ENCODE data around the gene B4GALT3. TPM values are rescaled to one million over a fixed set of nuclear protein-coding genes. Genes with fewer than 3 reads are reported as not detected.
"Not testable (repeated sequence)": the region's sequence is repeated elsewhere in the genome, so short reads cannot be mapped to it uniquely, and the experiment has no call there.

B4GALT3 gene
- total RNA-seq, result 10 to 100 TPM; 45.7 to 49.0 TPM

GRCh38 chr1:161177112-161177935 lies at the start of gene B4GALT3:
TSS of gene B4GALT3 (minus strand) at chr1:161177507. CDS start at chr1:161176060, 1,447 bp downstream.
- H3K4me1 Mint-ChIP-seq (ENCODE audit: low read depth), result peaks cover 60% of the 10 kb centered on the region
- CTCF ChIA-PET, result interaction anchor here (0.9 to 3.3 kb wide), 4 partner anchors 12 to 205 kb away, joined by 3 to 20 read pairs (median 4); partner anchors contain the start of genes PPOX and TOMM40L
- DNase-seq, result peak; percentile 97
- H3K27ac Mint-ChIP-seq, result peak within 1 kb of the TSS; percentile 96
- H3K36me3 Mint-ChIP-seq (ENCODE audit: low read depth), result peaks cover 16% of the 10 kb centered on the region
- no peaks in the 10 kb centered on the region for H3K27me3 Mint-ChIP-seq (ENCODE audit: low read depth)
- H3K4me3 Mint-ChIP-seq, result peak within 1 kb of the TSS; percentile 98
- no peaks in the 10 kb centered on the region for H3K9me3 Mint-ChIP-seq
- intact Hi-C loops (cut with micrococcal nuclease), result loop anchor here (1.0 to 2.0 kb wide), 2 partner anchors 11 to 19 kb away; partner anchors contain the start of genes PPOX and USP21

GRCh38 chr1:161226759-161227158 lies 49.5 kb upstream of the B4GALT3 start:
- Mint-ChIP-seq H3K27me3 (ENCODE audit: low read depth) (no peaks in the 10 kb centered on the region), H3K9me3 (no peaks in the 10 kb centered on the region), H3K4me3 (peak overlapping the region; percentile 100), H3K27ac (peak overlapping the region; percentile 71), H3K4me1 (ENCODE audit: low read depth) (peaks cover 31% of the 10 kb centered on the region), H3K36me3 (ENCODE audit: low read depth) (peaks cover 22% of the 10 kb centered on the region)
- intact Hi-C loops (cut with micrococcal nuclease), result loop anchor here (1.0 to 5.0 kb wide), 6 partner anchors 65 to 518 kb away; partner anchors contain the start of gene CFAP126
- CTCF ChIA-PET, result interaction anchor here (0.8 to 13.2 kb wide), 19 partner anchors 8 to 162 kb away, joined by 3 to 196 read pairs (median 5); partner anchors contain the start of genes CFAP126, FCER1G, NDUFS2 and NR1I3
- no peak for DNase-seq

- no peak for DNase-seq
- CTCF ChIA-PET, result interaction anchor here (0.7 to 13.2 kb wide), 36 partner anchors 8 to 161 kb away, joined by 3 to 196 read pairs (median 4); partner anchors contain the start of genes ADAMTS4, B4GALT3, CFAP126 and FCER1G
Measured at GRCh38 chr1:161226320-161226711, 49.0 kb upstream of the B4GALT3 start.

GRCh38 chr1:161225534-161226319 lies 48.4 kb upstream of the B4GALT3 start, which contains the start of gene TOMM40L:
TSS of gene TOMM40L (plus strand) at chr1:161226060. CDS start at chr1:161226490, 430 bp downstream.
- CTCF ChIA-PET, result interaction anchor here (0.6 to 13.2 kb wide), 34 partner anchors 9 to 212 kb away, joined by 3 to 196 read pairs (median 4); partner anchors contain the start of genes ADAMTS4, B4GALT3, CFAP126 and FCER1G
- Mint-ChIP-seq H3K27me3 (ENCODE audit: low read depth) (no peaks in the 10 kb centered on the region), H3K4me3 (peak within 1 kb of the TSS; percentile 100), H3K36me3 (ENCODE audit: low read depth) (peaks cover 22% of the 10 kb centered on the region), H3K27ac (peak within 1 kb of the TSS; percentile 98), H3K9me3 (no peaks in the 10 kb centered on the region), H3K4me1 (ENCODE audit: low read depth) (peaks cover 36% of the 10 kb centered on the region)
- intact Hi-C loops (cut with micrococcal nuclease), result loop anchor here (1.0 to 5.0 kb wide), 8 partner anchors 15 to 515 kb away; partner anchors contain the start of genes CFAP126, NDUFS2, PPOX and SDHC
- peak; percentile 95 for DNase-seq

More at GRCh38 chr1:161226320-161226711, 49.0 kb upstream of the B4GALT3 start:
- H3K36me3 Mint-ChIP-seq (ENCODE audit: low read depth), result peaks cover 22% of the 10 kb centered on the region
- intact Hi-C loops (cut with micrococcal nuclease), result loop anchor here (2.0 to 5.0 kb wide), 2 partner anchors 141 to 514 kb away; partner anchors contain the start of gene CFAP126
- H3K4me3 Mint-ChIP-seq, result peak overlapping the region; percentile 100
- H3K9me3 Mint-ChIP-seq, result no peaks in the 10 kb centered on the region
- H3K27me3 Mint-ChIP-seq (ENCODE audit: low read depth), result no peaks in the 10 kb centered on the region
- peaks cover 33% of the 10 kb centered on the region for H3K4me1 Mint-ChIP-seq (ENCODE audit: low read depth)
- peak overlapping the region; percentile 98 for H3K27ac Mint-ChIP-seq

DNA sequence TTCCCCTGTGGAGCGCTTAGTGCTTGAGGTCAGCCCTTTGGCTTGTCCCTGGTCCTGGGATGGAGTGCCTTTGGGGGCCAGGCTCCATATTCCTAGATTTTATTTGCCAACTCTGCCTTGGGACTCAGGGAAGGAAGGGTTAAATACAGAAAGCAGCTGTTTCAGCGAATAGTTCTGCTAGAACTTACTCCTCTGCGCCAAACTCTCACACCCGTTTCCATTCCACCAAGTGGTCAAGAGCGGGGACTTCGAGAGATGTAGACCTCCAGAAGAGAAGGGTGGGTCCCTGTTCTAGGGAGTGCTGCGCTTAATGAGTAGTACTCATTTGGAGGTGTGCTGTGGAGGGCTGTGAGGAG lies 47.8 kb upstream of the B4GALT3 start:
- DNase-seq, result peak; percentile 15
- H3K4me3 Mint-ChIP-seq, result no peak overlapping the region
- intact Hi-C loops (cut with micrococcal nuclease), result loop anchor here (1.0 to 5.0 kb wide), 7 partner anchors 15 to 142 kb away; partner anchors contain the start of genes CFAP126, NDUFS2, PPOX and SDHC
- CTCF ChIA-PET, result interaction anchor here (0.8 to 13.2 kb wide), 28 partner anchors 9 to 157 kb away, joined by 3 to 196 read pairs (median 6); partner anchors contain the start of genes ADAMTS4, B4GALT3, CFAP126 and FCER1G
- peaks cover 22% of the 10 kb centered on the region for H3K36me3 Mint-ChIP-seq (ENCODE audit: low read depth)
- peak overlapping the region; percentile 86 for H3K27ac Mint-ChIP-seq
- H3K9me3 Mint-ChIP-seq, result no peaks in the 10 kb centered on the region
- no peaks in the 10 kb centered on the region for H3K27me3 Mint-ChIP-seq (ENCODE audit: low read depth)
- peaks cover 38% of the 10 kb centered on the region for H3K4me1 Mint-ChIP-seq (ENCODE audit: low read depth)

- Mint-ChIP-seq H3K27ac (peak overlapping the region; percentile 86), H3K4me1 (ENCODE audit: low read depth) (peaks cover 42% of the 10 kb centered on the region), H3K36me3 (ENCODE audit: low read depth) (peaks cover 22% of the 10 kb centered on the region)
- H3K27me3 Mint-ChIP-seq (ENCODE audit: low read depth); DNase-seq; H3K9me3 Mint-ChIP-seq; H3K4me3 Mint-ChIP-seq: not testable (repeated sequence)
- CTCF ChIA-PET, result interaction anchor here (1.5 to 13.2 kb wide), 8 partner anchors 8 to 158 kb away, joined by 7 to 196 read pairs (median 29); partner anchors contain the start of genes CFAP126, FCER1G and NDUFS2
- intact Hi-C loops (cut with micrococcal nuclease), result loop anchor here (1.0 to 5.0 kb wide), 7 partner anchors 14 to 143 kb away; partner anchors contain the start of genes CFAP126, NDUFS2, PPOX and SDHC
Measured at GRCh38 chr1:161224695-161225087, 47.4 kb upstream of the B4GALT3 start.

DNA sequence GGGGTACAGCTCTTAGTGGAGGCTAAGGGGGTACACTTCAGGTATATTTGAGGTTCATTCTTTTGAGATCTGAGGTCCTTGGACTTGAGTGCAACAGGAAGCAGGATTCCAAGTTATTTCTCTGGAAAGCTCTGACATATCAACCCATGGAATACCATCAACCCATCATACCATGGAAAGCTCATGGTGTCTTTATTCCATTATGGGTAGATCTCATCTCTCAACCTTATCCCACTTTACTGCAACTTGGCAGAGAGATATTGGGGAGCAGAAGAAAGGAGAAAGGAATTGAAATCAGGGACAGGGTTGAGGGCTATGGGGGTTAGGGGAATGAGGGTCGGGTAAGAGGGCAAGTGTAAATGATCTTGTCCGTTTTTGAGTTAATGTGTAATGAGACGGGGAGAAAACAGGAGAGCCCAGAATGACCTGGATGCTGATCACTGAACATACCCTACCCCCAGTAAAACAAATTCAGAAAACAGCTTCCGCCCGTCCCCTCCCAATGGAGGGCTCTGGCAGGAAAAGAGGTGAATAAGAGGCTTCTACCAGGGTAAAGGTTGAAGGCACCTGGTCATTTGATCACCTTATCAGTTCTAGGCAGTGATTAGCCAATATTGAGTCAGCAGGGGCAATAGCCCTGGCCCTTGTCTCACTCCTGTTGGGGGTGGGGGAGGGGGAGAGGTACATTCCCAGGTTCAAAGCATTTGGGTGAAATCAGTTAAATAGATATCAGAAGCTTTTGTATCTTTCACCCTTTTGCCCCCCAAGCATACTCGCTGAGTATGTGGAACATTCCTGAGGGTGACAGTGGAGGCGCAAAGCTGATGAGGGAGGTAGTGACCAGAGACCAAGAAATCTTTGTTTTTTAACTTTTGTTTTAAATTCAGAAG lies 46.7 kb upstream of the B4GALT3 start:
- Mint-ChIP-seq H3K4me1 (ENCODE audit: low read depth) (peaks cover 49% of the 10 kb centered on the region), H3K27ac (no peak overlapping the region), H3K4me3 (no peak overlapping the region), H3K36me3 (ENCODE audit: low read depth) (peaks cover 17% of the 10 kb centered on the region), H3K27me3 (ENCODE audit: low read depth) (no peaks in the 10 kb centered on the region), H3K9me3 (no peaks in the 10 kb centered on the region)
- intact Hi-C loops (cut with micrococcal nuclease), result no loop called here
- CTCF ChIA-PET, result interaction anchor here (0.6 to 13.2 kb wide), 8 partner anchors 17 to 158 kb away, joined by 3 to 196 read pairs (median 16); partner anchors contain the start of genes ADAMTS4 and NDUFS2
- DNase-seq, result no peak

- intact Hi-C loops (cut with micrococcal nuclease), result no loop called here
- Mint-ChIP-seq H3K36me3 (ENCODE audit: low read depth) (peaks cover 2% of the 10 kb centered on the region), H3K27me3 (ENCODE audit: low read depth) (no peaks in the 10 kb centered on the region), H3K4me1 (ENCODE audit: low read depth) (peaks cover 58% of the 10 kb centered on the region), H3K27ac (no peak overlapping the region), H3K9me3 (no peaks in the 10 kb centered on the region), H3K4me3 (no peak overlapping the region)
- DNase-seq, result no peak
- CTCF ChIA-PET, result interaction anchor here (0.6 to 13.2 kb wide), 10 partner anchors 15 to 265 kb away, joined by 3 to 196 read pairs (median 4); partner anchors contain the start of genes NDUFS2, PCP4L1 and PPOX
Measured at GRCh38 chr1:161222175-161223019, 45.1 kb upstream of the B4GALT3 start.

DNA sequence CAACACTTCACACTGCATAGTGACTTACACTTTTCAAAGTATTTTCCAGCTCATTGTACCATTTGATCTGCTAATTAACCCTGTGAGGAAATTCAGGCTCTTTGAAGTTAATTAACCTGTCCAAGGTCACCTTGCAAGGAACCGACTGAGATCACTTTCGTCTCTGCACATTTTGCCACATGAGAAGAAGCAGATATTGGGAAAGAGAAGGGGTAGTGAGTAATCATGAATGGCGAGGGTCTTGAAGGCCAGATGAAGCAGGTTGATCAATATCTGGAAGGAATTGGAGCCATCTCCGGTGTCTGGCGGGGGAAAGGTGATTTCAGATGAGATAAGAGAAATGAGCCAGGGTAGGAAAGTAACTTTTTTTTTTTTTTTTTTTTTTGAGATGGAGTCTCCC lies 42.7 kb upstream of the B4GALT3 start:
- CTCF ChIA-PET, result interaction anchor here (0.8 to 13.2 kb wide), 6 partner anchors 9 to 163 kb away, joined by 3 to 196 read pairs (median 11); partner anchors contain the start of gene NDUFS2
- Mint-ChIP-seq H3K27me3 (ENCODE audit: low read depth) (no peaks in the 10 kb centered on the region), H3K4me3 (no peak overlapping the region), H3K27ac (no peak overlapping the region), H3K4me1 (ENCODE audit: low read depth) (peaks cover 52% of the 10 kb centered on the region), H3K36me3 (ENCODE audit: low read depth) (peaks cover 3% of the 10 kb centered on the region), H3K9me3 (no peaks in the 10 kb centered on the region)
- no peak for DNase-seq
- intact Hi-C loops (cut with micrococcal nuclease), result no loop called here

Data from activated naive CD4-positive, alpha-beta T cell treated with anti-CD3 and anti-CD28 coated beads for 36 hours (primary cell).